PC-3 (cell line): ENCODE measurements around the gene GABRD.

ENCODE experiments used
- CTCF ChIP-seq: fragments of 300-600 bp; sonication (generic); conservative IDR thresholded peaks from 2 replicates; pipeline ENCODE4 v1.5.1; 2017; ENCODE audit warnings: antibody characterized with exemption, low read depth, mild to moderate bottlenecking, low read length
- EZH2 ChIP-seq: fragments of 300-600 bp; sonication (generic); IDR thresholded peaks from one replicate; pipeline ENCODE4 v1.6.1; 2017; ENCODE audit warnings: antibody characterized with exemption, mild to moderate bottlenecking, low read length; ENCODE audit not compliant: unreplicated experiment
- EZH2phosphoT487 ChIP-seq: fragments of 300-600 bp; sonication (generic); IDR thresholded peaks from 2 replicates; pipeline ENCODE4 v1.6.1; 2018; ENCODE audit warnings: mild to moderate bottlenecking, antibody characterized with exemption, low read length, borderline replicate concordance

- no peak for TF ChIP-seq CTCF
- TF ChIP-seq EZH2, result no peak
- no peak for TF ChIP-seq EZH2phosphoT487
Measured at GRCh38 chr1:2027961-2028583, 8.9 kb downstream of the GABRD start.
